GM19397 (cell line): Measurements from ENCODE around the gene LINGO1.

Experiments
- ATAC-seq: cut with Tn5 transposase; IDR thresholded peaks from one replicate; pipeline ENCODE4 v1.9.1; 2021; ENCODE audit warnings: mild to moderate bottlenecking, moderate library complexity; ENCODE audit not compliant: unreplicated experiment

Gene LINGO1

GRCh38 chr15:77617476-77618230, 15.1 kb downstream of the LINGO1 start:
- no peak for ATAC-seq

- ATAC-seq, result no peak
Observed at GRCh38 chr15:77616072-77616471, 16.6 kb downstream of the LINGO1 start.

- no peak for ATAC-seq
Observed at GRCh38 chr15:77615472-77615871, 17.2 kb downstream of the LINGO1 start.

- no peak for ATAC-seq
Observed at GRCh38 chr15:77614251-77614806, 18.4 kb downstream of the LINGO1 start.

DNA sequence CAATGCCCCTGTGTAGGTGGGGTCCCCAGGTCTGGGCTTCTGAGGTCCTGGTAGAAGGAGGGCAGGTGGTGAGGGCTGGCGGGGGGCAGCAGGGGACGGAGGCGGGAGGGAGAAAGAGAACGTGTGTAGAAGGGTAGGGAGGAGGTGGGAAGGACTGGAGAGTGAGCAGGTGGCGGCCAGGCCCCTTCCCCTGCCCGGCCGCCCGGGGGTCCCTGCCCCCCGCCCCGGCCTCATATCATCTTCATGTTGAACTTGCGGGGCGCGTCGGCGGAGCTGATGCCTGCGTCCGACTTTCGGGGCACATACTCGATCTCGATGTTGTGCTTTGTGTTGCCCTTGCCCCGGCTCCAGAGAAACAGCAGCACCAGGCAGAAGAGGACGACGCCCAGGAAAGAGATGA, 18.9 kb downstream of the LINGO1 start:
- ATAC-seq, result no peak

DNA sequence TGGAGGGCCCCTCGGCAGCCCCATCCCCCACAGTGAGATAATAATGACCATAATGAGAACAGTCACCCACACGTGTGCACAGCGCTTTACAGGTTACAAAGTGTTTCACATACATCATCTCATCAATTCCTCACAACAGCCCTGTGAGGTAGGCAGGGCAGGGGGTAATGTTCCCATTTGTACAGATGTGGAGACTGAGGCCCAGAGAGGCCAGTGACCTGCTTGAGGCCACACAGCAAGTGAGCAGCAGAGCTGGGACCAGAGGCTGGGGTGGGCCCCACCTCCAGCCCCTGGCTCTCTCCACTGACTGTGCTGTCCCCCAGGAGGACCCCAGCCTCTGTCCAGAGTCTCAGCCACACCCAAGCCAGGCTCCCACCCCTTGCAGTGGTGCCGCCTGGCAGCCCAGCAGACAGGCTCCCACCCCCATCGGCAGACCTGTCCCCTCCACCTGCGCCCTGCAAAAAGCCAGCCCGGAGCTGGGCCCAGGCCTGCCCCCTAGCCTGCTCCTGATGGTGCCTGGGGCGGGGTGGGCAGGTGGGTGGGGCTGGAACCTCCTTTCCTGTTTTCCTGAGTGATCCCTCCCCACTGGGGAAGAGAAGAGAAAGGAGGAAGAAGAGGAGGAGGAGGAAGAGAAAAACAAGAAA, 19.6 kb downstream of the LINGO1 start:
- no peak for ATAC-seq

DNA sequence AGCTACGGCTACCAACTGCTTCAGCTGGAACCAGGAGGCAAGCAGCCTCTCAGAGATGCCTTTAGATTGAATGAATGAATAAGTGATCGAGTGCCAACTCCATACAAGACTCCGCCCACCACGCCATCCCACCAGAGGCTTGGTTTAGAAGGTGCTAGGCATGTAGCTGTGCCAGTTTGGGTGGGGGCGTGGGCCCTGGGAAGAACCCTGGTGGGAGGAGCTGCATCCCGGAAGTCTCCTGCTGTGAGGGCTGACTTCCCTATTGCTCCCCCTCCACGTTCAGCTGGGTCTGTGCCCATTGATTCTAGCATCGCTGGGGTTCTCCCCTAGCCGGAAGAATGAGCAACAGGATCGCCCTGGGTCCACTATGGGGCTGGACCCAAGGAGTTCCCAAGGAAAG, 20.9 kb downstream of the LINGO1 start:
- ATAC-seq, result no peak

- ATAC-seq, result no peak
Observed at GRCh38 chr15:77610731-77611130, 22.0 kb downstream of the LINGO1 start.

DNA sequence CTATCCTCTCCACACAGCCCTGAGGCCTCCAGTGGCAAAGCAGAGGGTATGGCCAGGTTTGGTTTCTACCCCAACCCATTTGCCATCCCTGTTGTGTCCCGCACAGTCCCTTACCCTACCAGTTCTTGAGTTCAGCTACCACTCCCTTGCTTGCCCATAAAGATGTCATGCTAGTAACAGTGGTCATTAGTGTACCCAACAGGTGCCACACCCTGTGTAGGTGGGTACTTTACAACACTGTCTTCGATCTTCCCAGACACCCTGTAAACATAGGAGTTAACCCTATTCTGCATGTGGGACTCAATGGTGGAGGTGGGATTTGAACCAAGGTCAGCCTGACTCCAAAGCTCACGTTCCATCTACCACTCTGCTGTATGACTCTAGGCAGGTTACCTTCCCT, 23.2 kb downstream of the LINGO1 start:
- no peak for ATAC-seq

DNA sequence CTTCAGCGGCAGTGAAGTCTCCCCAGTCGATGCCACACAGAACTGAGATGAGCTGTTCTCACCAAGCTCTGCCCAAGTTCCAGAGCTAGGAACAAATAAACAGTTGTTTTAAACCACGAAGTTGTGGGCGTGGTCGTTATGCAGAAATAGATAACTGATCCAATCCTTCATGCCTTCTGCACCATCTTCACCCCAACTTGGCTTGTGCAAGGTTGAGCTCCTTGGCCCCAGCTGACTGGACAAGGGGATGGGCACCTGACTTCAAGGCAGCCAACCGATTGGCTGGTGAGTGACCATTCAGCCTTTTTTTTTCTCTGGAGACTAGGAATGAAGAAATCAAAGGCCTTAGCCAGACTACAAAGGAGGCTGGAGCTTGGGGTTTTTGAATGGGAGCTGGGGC, 23.9 kb downstream of the LINGO1 start:
- no peak for ATAC-seq

DNA sequence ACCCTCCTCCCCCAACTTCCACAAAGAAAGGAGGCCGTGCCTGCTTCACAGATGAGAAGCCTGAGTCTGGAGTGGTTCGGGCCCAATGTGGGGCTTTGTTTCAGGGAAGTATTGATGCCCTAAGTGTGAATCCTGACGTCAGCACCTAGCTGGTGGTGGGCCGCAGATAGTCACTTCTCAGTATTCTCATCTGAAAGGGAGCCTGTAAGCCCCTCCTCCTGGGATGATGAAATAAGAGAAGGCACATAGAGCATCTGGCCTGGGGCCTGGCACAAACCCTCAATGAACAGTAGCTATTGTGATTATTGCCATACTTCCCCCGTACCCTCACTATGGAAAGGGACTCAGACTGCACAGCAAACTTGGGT, 24.8 kb downstream of the LINGO1 start:
- no peak for ATAC-seq

DNA sequence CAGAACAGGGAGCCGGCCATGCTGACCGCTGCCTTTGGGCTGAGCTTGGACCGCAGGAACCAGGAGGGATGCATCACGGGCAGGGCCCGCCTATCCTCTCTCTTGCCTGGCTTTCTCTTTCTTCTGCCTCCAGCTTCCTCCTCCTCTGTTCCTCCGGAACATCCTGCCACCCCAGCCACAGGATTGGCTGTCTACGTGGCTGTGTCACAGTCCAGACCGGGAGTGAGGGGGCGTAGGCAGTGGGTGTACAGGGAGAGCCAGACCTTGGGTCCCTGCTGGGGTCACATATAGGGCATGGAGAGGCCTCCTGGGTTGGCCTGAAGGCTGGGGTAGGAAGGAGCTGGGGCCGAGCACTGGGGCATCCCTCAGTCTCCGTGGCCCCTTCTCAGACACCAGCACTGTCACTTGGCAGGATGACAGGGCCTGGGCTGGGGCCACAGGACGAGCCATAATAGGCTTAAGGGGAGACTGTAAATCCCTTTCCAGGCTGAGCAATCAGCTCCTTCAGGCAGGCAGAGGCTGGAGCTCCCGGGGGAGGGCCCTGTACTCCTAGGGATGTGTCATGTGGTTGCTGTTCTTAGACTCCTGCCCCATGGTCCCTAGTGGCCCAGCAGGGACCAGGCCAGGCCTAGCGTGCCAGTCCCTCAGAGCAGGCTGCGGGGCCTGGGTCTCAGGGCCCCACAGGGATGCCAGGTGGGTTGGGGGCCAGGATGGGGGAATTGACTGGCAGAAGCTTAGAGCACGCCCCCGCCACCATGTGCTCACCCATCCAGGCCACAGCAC, 25.4 kb downstream of the LINGO1 start:
- ATAC-seq, result no peak

GRCh38 chr15:77606142-77607034, 26.3 kb downstream of the LINGO1 start:
- ATAC-seq, result no peak

DNA sequence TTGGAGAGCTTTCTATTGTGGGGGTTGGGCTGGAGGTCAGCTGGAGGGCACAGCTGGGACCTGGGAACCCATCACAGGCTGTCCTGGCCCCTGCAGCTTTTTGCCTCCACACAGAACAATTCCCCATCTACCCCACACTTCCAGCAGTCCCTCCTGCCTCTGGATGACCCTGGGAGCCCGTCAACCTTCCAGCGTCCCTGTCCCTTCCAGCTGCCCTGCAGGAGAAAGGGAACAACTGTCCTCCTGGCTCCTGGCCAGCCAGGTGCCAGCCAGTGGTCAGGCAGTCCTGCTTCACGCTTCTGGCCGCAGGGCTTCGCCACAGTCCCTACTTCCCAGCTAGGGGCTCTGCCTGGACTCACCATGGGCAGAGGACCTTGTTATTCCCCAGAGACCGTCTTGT, 27.2 kb downstream of the LINGO1 start:
- ATAC-seq, result no peak

GRCh38 chr15:77604973-77605372, 27.7 kb downstream of the LINGO1 start:
- ATAC-seq, result no peak

- no peak for ATAC-seq
Observed at GRCh38 chr15:77603611-77604336, 28.9 kb downstream of the LINGO1 start.

DNA sequence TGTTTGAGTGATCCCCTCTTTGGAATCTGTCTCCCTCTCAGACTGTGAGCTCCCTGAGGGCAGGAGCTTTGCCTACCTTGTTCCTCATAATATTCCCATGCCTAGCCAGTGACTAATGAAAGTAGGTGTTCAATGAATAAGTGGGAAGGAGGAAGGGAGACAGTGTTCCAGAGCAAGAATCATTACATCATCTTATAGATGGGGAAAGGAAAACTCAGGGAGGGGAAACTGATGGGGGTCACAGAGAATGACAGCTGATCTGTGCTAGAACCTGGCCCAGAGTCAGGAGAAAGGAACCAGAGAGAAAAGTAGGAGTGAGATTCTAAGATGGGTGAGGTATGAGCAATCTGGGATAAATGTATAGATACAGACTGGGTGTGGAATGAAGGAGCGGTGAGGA, 29.9 kb downstream of the LINGO1 start:
- no peak for ATAC-seq

DNA sequence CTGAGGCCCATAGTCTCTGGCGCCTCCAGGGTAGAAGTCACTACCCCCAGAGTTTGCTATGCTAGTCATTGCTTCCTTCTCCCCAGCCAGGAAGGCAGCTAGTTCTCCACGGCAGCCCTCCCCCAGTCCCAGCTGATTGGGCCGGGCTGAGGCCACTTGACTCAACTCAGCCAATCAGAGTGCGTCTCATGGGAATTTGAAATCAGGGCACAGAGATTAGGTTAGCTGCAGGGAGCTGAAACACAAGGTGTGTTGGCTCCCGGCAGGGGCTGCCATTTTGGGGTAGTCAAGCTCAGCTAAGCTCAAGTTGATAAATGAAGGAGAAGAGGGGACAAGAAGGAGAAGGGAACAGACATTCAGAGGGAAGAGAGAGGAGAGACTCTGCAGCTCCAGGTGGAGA, 32.8 kb downstream of the LINGO1 start:
- no peak for ATAC-seq

- ATAC-seq, result no peak
Observed at GRCh38 chr15:77599357-77599756, 33.4 kb downstream of the LINGO1 start.

GRCh38 chr15:77598644-77599043, 34.1 kb downstream of the LINGO1 start:
- no peak for ATAC-seq
